Panc1 (cell line): ENCODE results near the gene CLPSL2. TPM values are rescaled to one million over a fixed set of nuclear protein-coding genes. Genes with fewer than 3 reads are reported as not detected.

Source experiments
- ATAC-seq: fragments of 200-7000 bp; cut with Tn5 transposase; 2 replicates; pipeline ENCODE4 v1.9.1; 2020; ENCODE audit warnings: mild to moderate bottlenecking, moderate library complexity
- BruUV-seq: library from RNA; stranded (reverse); fragments of 400-500 nt; replicated peaks from 2 replicates; lab custom pipeline; 2021; lab: Mats Ljungman, UMichigan
- CTCF ChIA-PET: fragments of 300-600 bp; sonication (Branson Sonifier 250); formaldehyde crosslinking; loops from one replicate; lab custom pipeline; 2022; ENCODE audit warnings: antibody characterized with exemption; lab: Charles Lee
- POLR2A ChIA-PET: fragments of 300-600 bp; sonication (Branson Sonifier 250); formaldehyde crosslinking; loops from one replicate; lab custom pipeline; 2022; ENCODE audit warnings: antibody characterized with exemption; lab: Charles Lee
- DNase-seq: peaks from one replicate; pipeline ENCODE4 v3.0.0-alpha.2; 2010; ENCODE audit warnings: low read depth, low spot score
- H3K27ac ChIP-seq: 2 replicates; pipeline ENCODE4 v1.5.1; 2011; ENCODE audit warnings: mild to moderate bottlenecking, low read length, inconsistent platforms
- H3K27me3 ChIP-seq: fragments of 200-500 bp; sonication (Bioruptor generic); 2 replicates; pipeline ENCODE4 v1.6.0; 2014; ENCODE audit warnings: low read length, inconsistent platforms; ENCODE audit not compliant: control insufficient read depth, insufficient read depth
- H3K36me3 ChIP-seq: fragments of 200-500 bp; sonication (Bioruptor generic); 2 replicates; pipeline ENCODE4 v1.5.1; 2014; ENCODE audit warnings: inconsistent platforms, mild to moderate bottlenecking, low read length, moderate library complexity; ENCODE audit not compliant: control insufficient read depth, insufficient read depth
- H3K4me1 ChIP-seq: 2 replicates; pipeline ENCODE4 v1.5.1; 2011; ENCODE audit warnings: inconsistent platforms, mild to moderate bottlenecking, low read length, moderate library complexity; ENCODE audit not compliant: control insufficient read depth, insufficient read depth
- H3K4me3 ChIP-seq, 2 experiments: 2 replicates each; pipeline ENCODE4 v1.5.1; 2011 to 2012; ENCODE audit warnings: low read depth in 2 of 2, low read length in 2 of 2, mild to moderate bottlenecking in 2 of 2, inconsistent platforms in 1 of 2, moderate library complexity in 1 of 2
- H3K9me3 ChIP-seq: fragments of 200-500 bp; sonication (Bioruptor generic); 2 replicates; pipeline ENCODE4 v1.5.1; 2014; ENCODE audit warnings: low read depth, mild to moderate bottlenecking, inconsistent platforms, low read length, moderate library complexity; ENCODE audit not compliant: control insufficient read depth, insufficient read depth
- CTCF ChIP-seq: fragments of 450-650 bp; IDR thresholded peaks from 2 replicates; pipeline ENCODE4 v1.5.1; 2017; ENCODE audit warnings: mild to moderate bottlenecking
- POLR2AphosphoS5 ChIP-seq: IDR thresholded peaks from 2 replicates; pipeline ENCODE4 v1.6.1; 2012; ENCODE audit warnings: mild to moderate bottlenecking, low read depth, low read length, moderate library complexity
- REST ChIP-seq, 2 experiments: IDR thresholded peaks; 2 replicates each; pipeline ENCODE4 v1.6.1; 2011 to 2012; ENCODE audit warnings: low read depth in 2 of 2, control low read depth in 1 of 2, low read length in 1 of 2, mild to moderate bottlenecking in 1 of 2, moderate library complexity in 1 of 2; ENCODE audit not compliant: insufficient read depth in 1 of 2
- SIN3A ChIP-seq: IDR thresholded peaks from 2 replicates; pipeline ENCODE4 v1.6.1; 2012; ENCODE audit warnings: low read depth, mild to moderate bottlenecking, low read length, moderate library complexity, borderline replicate concordance; ENCODE audit not compliant: insufficient read depth
- TCF7L2 ChIP-seq: IDR thresholded peaks from 2 replicates; pipeline ENCODE4 v1.6.1; 2011; ENCODE audit warnings: mild to moderate bottlenecking, low read depth, low read length, inconsistent platforms
- in situ Hi-C: cut with HindIII; loops from 2 replicates; pipeline ENCODE4 v1.10.0; 2016; ENCODE audit warnings: low sequenced_read_pairs, low pct_unique_long_range_greater_than_20kb
- intact Hi-C: fragments of 100-400 bp; cut with micrococcal nuclease; formaldehyde crosslinking; loops from one replicate; pipeline ENCODE4 v1.10.0; 2022; ENCODE audit not compliant: unreplicated experiment
- total RNA-seq: library from RNA; stranded (reverse); gene quantifications from one replicate; pipeline ENCODE4 v1.2.1, GENCODE V29; 2021; ENCODE audit not compliant: unreplicated experiment

CLPSL2 gene
- total RNA-seq, 1 experiment from 2014 or later: 0.57 TPM

GRCh38 chr6:35745509-35745908 is 30.9 kb upstream of the CLPSL2 start:
- TF ChIP-seq TCF7L2: no peak
- no peak for TF ChIP-seq CTCF
- no peak for TF ChIP-seq REST (IDR thresholded peaks at IDR 0.05; ENCODE audit: insufficient read depth in 1 of 2, low read depth in 2 of 2, low read length in 1 of 2)
- no peak for TF ChIP-seq POLR2AphosphoS5
- TF ChIP-seq SIN3A: no peak
- Histone ChIP-seq H3K36me3 (no peaks in the 10 kb centered on the region), H3K27me3 (no peaks in the 10 kb centered on the region), H3K4me3 (no peak overlapping the region), H3K9me3 (no peaks in the 10 kb centered on the region), H3K27ac (no peak overlapping the region), H3K4me1 (no peaks in the 10 kb centered on the region)
- no TSS peak for BruUV-seq
- ATAC-seq (no peak), DNase-seq (no peak)
- in situ Hi-C loops: no loop called here
- POLR2A ChIA-PET: no interaction called here
- intact Hi-C loops: no loop called here
- CTCF ChIA-PET: no interaction called here

GRCh38 chr6:35746516-35746915 is 29.9 kb upstream of the CLPSL2 start:
- TF ChIP-seq SIN3A (no peak), TCF7L2 (no peak), CTCF (no peak)
- 0 out of 2 replicates have a peak, but pooled peaks cover 2% of the 10 kb centered on the region for H3K27me3 ChIP-seq
- no peaks in the 10 kb centered on the region for H3K9me3 ChIP-seq
- intact Hi-C loops: no loop called here
- no TSS peak for BruUV-seq
- CTCF ChIA-PET: no interaction called here
- H3K36me3 ChIP-seq: no peaks in the 10 kb centered on the region
- H3K4me1 ChIP-seq: no peaks in the 10 kb centered on the region
- DNase-seq (no peak), ATAC-seq (no peak)
- POLR2A ChIA-PET: no interaction called here
- in situ Hi-C loops: no loop called here
- no peak overlapping the region for H3K4me3 ChIP-seq
- no peak overlapping the region for H3K27ac ChIP-seq
